Hematopoietic multipotent progenitor cell treated with erythropoietin and hydrocortisone succinate and interleukin-3 and kit ligand, for 8 days (in vitro differentiated cells): ENCODE measurements around the gene LHFPL3.
A peak's percentile ranks its signal among the peaks of the same experiment; 100 is the strongest.
"Not testable (repeated sequence)": the region's sequence is repeated elsewhere in the genome, so short reads cannot be mapped to it uniquely, and the experiment has no call there.

Experiments
- DNase-seq: peaks from one replicate; pipeline ENCODE4 v3.0.0-alpha.2; 2015

The LHFPL3 gene

GRCh38 chr7:104903846-104904245 is 575.4 kb downstream of the LHFPL3 start:
- no peak for DNase-seq

GRCh38 chr7:104906032-104906431 is 577.6 kb downstream of the LHFPL3 start:
- no peak for DNase-seq

- DNase-seq: no peak
Measured at GRCh38 chr7:104906556-104906955, 578.2 kb downstream of the LHFPL3 start.

- DNase-seq: no peak
Measured at GRCh38 chr7:104908636-104909035, 580.2 kb downstream of the LHFPL3 start.

GRCh38 chr7:104909096-104909495 is 580.7 kb downstream of the LHFPL3 start:
- no peak for DNase-seq

GRCh38 chr7:104914421-104914820 is 586.0 kb downstream of the LHFPL3 start:
- no peak for DNase-seq

- no peak for DNase-seq
Measured at GRCh38 chr7:104921596-104921995, 593.2 kb downstream of the LHFPL3 start.

GRCh38 chr7:104922182-104923009 is 594.0 kb downstream of the LHFPL3 start:
- no peak for DNase-seq

GRCh38 chr7:104923010-104923421 is 594.6 kb downstream of the LHFPL3 start:
- peak; percentile 84 for DNase-seq

- DNase-seq: not testable (repeated sequence)
Measured at GRCh38 chr7:104926189-104926588, 597.8 kb downstream of the LHFPL3 start.

- DNase-seq: no peak
Measured at GRCh38 chr7:104926601-104927041, 598.2 kb downstream of the LHFPL3 start.

GRCh38 chr7:104927055-104927454 is 598.7 kb downstream of the LHFPL3 start:
- DNase-seq: no peak

- DNase-seq: no peak
Measured at GRCh38 chr7:104928721-104929400, 600.5 kb downstream of the LHFPL3 start.

- no peak for DNase-seq
Measured at GRCh38 chr7:104929921-104930320, 601.5 kb downstream of the LHFPL3 start.

- DNase-seq: no peak
Measured at GRCh38 chr7:104931181-104931781, 602.9 kb downstream of the LHFPL3 start.

GRCh38 chr7:104933022-104933421 is 604.6 kb downstream of the LHFPL3 start:
- DNase-seq: no peak

GRCh38 chr7:104933521-104933988 is 605.2 kb downstream of the LHFPL3 start:
- DNase-seq: no peak

GRCh38 chr7:104934665-104935064 is 606.3 kb downstream of the LHFPL3 start:
- DNase-seq: no peak

GRCh38 chr7:104935276-104935675 is 606.9 kb downstream of the LHFPL3 start:
- DNase-seq: no peak

- no peak for DNase-seq
Measured at GRCh38 chr7:104936546-104936945, 608.1 kb downstream of the LHFPL3 start.

GRCh38 chr7:104937489-104937888 is 609.1 kb downstream of the LHFPL3 start:
- DNase-seq: not testable (repeated sequence)

- no peak for DNase-seq
Measured at GRCh38 chr7:104938741-104939390, 610.5 kb downstream of the LHFPL3 start.
